Measurements from ENCODE around the gene FASTKD1. TPM values are rescaled to one million over a fixed set of nuclear protein-coding genes. Genes with fewer than 3 reads are reported as not detected.
"Not testable (repeated sequence)": the region's sequence is repeated elsewhere in the genome, so short reads cannot be mapped to it uniquely, and the experiment has no call there.

Gene FASTKD1
- total RNA-seq, 4 donors from 2014 or later, result 33.8 to 78.8 (median 58.1) TPM

DNA sequence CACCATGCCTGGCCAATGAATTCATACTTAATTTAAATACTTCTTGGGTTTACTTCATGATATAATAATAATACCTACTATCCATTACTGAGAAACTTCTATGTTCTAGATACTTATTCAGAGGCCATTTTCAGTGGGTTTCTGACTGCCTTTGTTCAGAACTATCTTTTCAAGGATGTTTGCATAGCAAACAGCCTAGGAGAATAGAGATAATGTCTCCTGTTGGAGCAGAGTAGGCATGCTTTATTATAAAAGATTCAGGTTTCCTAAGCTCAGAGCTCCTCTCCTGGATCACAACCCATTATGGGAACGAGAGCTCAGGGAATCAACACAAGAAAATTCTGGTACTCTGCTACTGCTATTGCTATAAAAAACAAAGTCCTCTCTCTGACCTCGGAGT is 11.1 kb downstream of the FASTKD1 start:
- Histone ChIP-seq H3K36me3 (peaks cover 0 to 11% (median 0%) of the 10 kb centered on the region in 3 donors), H3K4me3 (no peak overlapping the region), H3K4me1 (no peaks in the 10 kb centered on the region), H3K9me3 (no peaks in the 10 kb centered on the region), H3K27me3 (no peaks in the 10 kb centered on the region), H3K27ac (no peak overlapping the region)
- no peak for DNase-seq
- TF ChIP-seq POLR2A (IDR thresholded peaks at IDR 0.05), result no peak
- TF ChIP-seq, protein P1, sequence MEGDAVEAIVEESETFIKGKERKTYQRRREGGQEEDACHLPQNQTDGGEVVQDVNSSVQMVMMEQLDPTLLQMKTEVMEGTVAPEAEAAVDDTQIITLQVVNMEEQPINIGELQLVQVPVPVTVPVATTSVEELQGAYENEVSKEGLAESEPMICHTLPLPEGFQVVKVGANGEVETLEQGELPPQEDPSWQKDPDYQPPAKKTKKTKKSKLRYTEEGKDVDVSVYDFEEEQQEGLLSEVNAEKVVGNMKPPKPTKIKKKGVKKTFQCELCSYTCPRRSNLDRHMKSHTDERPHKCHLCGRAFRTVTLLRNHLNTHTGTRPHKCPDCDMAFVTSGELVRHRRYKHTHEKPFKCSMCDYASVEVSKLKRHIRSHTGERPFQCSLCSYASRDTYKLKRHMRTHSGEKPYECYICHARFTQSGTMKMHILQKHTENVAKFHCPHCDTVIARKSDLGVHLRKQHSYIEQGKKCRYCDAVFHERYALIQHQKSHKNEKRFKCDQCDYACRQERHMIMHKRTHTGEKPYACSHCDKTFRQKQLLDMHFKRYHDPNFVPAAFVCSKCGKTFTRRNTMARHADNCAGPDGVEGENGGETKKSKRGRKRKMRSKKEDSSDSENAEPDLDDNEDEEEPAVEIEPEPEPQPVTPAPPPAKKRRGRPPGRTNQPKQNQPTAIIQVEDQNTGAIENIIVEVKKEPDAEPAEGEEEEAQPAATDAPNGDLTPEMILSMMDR (IDR thresholded peaks at IDR 0.05), result no peak

DNA sequence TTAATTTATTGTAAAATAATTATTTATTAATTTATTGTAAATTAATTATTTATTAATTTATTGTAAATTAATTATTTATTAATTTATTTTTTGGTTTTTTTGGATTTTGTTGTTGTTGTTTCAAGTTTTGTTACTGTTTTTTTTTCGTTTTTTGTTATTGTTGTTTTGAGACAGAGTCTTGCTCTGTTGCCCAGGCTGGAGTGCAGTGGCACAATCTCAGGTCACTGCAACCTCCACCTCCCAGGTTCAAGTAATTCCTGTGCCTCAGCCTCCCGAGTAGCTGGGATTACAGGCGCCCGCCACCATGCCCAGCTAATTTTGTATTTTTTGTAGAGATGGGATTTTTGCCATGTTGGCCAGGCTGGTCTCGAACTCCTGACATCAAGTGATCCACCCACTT is 11.6 kb downstream of the FASTKD1 start:
- H3K4me3 ChIP-seq, H3K27ac ChIP-seq, H3K27me3 ChIP-seq, H3K4me1 ChIP-seq, DNase-seq, H3K9me3 ChIP-seq: not testable (repeated sequence)
- H3K36me3 ChIP-seq, result peaks cover 0 to 11% (median 0%) of the 10 kb centered on the region in 3 donors

- no peak for DNase-seq
- Histone ChIP-seq H3K4me1 (no peaks in the 10 kb centered on the region), H3K36me3 (peaks cover 0 to 16% (median 0%) of the 10 kb centered on the region in 3 donors), H3K4me3 (no peak overlapping the region), H3K27me3 (no peaks in the 10 kb centered on the region), H3K27ac (no peak overlapping the region), H3K9me3 (no peaks in the 10 kb centered on the region)
- TF ChIP-seq POLR2A (IDR thresholded peaks at IDR 0.05), result no peak
- TF ChIP-seq, protein P1 (IDR thresholded peaks at IDR 0.05), result no peak
Observed at GRCh38 chr2:169561364-169561763, 12.3 kb downstream of the FASTKD1 start.

DNA sequence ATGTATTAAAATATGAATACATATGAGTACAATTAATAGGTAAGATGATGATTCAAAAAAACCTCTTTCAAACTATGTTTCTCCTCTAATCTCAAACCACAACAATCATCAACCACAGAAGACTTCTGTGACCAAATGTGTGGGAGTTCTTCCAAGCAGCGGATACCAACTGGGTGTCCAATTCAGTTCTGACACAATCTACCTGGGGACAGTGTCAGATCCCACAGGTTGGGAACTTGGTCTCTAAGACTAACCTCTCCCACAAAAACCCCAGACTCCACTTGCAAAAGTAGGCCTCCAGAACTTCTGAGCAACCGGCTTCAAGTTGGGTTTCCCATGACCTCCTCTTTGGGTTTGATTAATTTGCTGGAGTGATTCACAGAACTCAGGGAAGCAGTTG is 26.9 kb downstream of the FASTKD1 start:
- Histone ChIP-seq H3K36me3 (peaks cover 0 to 64% (median 0%) of the 10 kb centered on the region in 3 donors), H3K27me3 (no peaks in the 10 kb centered on the region), H3K4me1 (no peaks in the 10 kb centered on the region), H3K9me3 (no peaks in the 10 kb centered on the region), H3K27ac (no peak overlapping the region), H3K4me3 (no peak overlapping the region)
- no peak for DNase-seq
- TF ChIP-seq, protein P1 (IDR thresholded peaks at IDR 0.05), result no peak
- no peak for TF ChIP-seq POLR2A (IDR thresholded peaks at IDR 0.05)

- H3K36me3 ChIP-seq, result peaks cover 0 to 64% (median 0%) of the 10 kb centered on the region in 3 donors
- H3K9me3 ChIP-seq, result no peaks in the 10 kb centered on the region
- H3K27ac ChIP-seq, result no peak overlapping the region
- H3K27me3 ChIP-seq, result no peaks in the 10 kb centered on the region
- TF ChIP-seq POLR2A (IDR thresholded peaks at IDR 0.05), result no peak
- TF ChIP-seq, protein P1 (IDR thresholded peaks at IDR 0.05), result no peak
- DNase-seq, result no peak
- H3K4me1 ChIP-seq, result no peaks in the 10 kb centered on the region
- no peak overlapping the region for H3K4me3 ChIP-seq
Observed at GRCh38 chr2:169542433-169542832, 31.2 kb downstream of the FASTKD1 start.

DNA sequence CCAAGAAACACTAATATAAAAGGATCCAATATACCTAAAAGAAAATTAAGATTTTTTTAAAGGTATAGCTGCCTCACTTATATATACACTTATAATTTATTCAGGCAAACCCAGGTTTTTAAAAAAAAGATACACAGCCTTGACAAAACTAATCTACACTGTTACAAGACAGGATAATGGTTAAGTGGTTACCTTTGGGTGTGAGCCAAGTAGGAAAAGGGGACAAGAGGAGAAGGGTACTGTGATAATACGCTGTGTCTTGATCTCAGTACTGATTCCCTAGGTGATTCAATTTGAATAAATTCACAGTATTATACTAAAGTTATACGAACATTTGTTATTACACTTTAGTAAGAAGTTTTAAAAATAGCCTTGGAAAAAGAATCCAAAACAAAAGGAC is 33.5 kb downstream of the FASTKD1 start:
- Histone ChIP-seq H3K9me3 (no peaks in the 10 kb centered on the region), H3K27me3 (no peaks in the 10 kb centered on the region), H3K4me1 (no peaks in the 10 kb centered on the region), H3K4me3 (no peak overlapping the region), H3K36me3 (peaks cover 0 to 64% (median 0%) of the 10 kb centered on the region in 3 donors), H3K27ac (no peak overlapping the region)
- DNase-seq, result no peak
- TF ChIP-seq, protein P1 (IDR thresholded peaks at IDR 0.05), result no peak
- TF ChIP-seq POLR2A (IDR thresholded peaks at IDR 0.05), result no peak

GRCh38 chr2:169539460-169539859 is 34.2 kb downstream of the FASTKD1 start:
- not testable (repeated sequence) for DNase-seq, H3K4me1 ChIP-seq, H3K27me3 ChIP-seq, H3K27ac ChIP-seq, H3K9me3 ChIP-seq, H3K4me3 ChIP-seq
- peaks cover 0 to 64% (median 0%) of the 10 kb centered on the region in 3 donors for H3K36me3 ChIP-seq

All from Peyer's patch (tissue), 4 donors.